NCI-H1105 treated with DMSO at 0.1 percent for 48 hours (cell line): ENCODE measurements around the gene RICTOR.

Source experiments
- DNase-seq: peaks from one replicate; lab custom pipeline; 2025; lab: John Stamatoyannopoulos, UW

RICTOR gene

DNA sequence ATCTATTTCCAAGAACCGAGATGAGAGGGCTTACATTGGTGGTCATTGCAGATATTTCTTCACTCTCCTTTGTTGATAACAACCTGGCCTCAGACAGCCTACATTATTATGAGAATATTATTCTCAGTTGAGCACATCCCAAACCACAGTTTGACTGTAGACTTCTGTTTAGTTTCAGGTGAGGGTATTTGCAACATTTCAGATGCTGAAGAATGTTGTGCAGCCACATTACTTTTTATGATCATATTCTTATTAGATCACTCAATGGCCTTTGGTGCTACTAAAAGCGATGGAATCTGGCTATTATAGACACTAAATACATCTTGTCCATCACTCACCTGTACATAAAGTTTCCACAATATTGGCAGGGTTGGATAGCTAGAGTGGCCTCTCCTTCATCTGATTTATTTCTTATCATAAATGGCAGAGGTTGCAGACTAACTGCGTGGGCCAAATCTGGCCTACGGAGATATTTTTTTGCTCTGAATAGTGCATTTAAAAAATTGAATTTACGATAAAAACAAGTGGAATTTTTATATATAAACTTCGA is 26.2 kb upstream of the RICTOR start:
- DNase-seq = no peak

GRCh38 chr5:39099831-39100230 is 25.6 kb upstream of the RICTOR start:
- DNase-seq = no peak

DNA sequence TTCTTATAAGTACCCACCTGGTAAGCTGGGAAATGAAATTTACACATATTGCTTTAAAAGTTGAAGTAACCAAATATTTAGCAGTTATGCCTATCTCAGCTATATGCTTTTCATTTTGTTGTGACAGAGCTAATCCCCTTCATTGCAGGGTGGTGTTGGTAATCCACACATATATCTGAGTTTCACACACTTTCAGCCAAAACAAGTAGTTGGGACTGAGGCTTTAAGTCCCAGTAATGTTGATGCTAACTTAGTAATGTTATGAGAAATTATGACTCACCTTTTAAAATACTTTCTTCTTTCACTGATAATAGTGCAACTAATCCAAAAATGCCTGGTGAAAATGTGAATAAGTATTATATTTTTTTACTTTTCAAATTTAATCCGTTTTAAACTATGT is 19.2 kb upstream of the RICTOR start:
- DNase-seq = no peak

- no peak for DNase-seq
Measured at GRCh38 chr5:39092581-39093351, 18.6 kb upstream of the RICTOR start.

DNA sequence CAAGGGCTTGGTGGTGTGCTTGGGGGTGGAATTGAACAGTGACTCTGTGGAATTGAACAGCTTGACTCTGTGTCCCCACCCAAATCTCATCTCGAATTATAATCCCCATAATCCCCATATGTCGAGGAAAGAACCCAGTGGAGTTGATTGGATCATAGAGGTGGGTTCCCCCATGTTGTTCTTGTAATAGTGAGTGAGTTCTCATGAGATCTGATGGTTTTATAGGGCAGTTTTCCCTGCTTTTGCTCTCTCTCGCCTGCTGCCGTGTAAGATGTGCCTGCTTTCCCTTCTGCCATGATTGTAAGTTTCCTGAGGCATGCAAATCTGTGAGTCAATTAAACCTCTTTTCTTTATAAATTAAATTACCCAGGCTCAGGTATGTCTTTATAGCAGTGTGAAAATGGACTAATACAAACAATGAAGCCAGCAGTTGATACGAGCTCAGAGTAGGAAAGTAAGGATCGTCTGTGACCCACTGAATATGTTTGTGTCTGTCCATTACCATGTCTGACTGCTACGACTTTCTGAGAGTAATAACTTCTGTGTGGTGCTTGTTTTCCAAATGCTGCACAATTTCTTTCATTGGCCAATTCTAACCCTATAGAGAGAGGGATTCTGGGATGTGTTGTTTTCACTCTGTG is 17.9 kb upstream of the RICTOR start:
- no peak for DNase-seq

DNA sequence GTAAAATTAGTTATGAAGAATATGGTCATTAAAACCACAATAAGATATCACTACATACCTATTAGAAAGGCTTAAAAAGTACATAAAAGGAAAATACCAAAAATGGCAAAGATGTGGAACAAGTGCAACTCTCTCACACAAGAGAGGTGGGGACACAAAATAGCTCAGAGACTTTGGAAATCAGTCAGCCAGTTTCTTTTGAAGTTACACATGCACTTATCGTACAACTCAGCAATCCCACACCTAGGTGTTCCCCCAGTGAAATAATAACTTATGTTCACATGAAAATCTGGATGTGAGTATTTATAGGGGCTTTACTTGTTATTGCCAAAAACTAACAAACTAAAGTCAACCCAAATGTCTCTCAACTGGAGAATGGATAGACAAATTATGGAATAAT is 9.8 kb upstream of the RICTOR start:
- no peak for DNase-seq

DNA sequence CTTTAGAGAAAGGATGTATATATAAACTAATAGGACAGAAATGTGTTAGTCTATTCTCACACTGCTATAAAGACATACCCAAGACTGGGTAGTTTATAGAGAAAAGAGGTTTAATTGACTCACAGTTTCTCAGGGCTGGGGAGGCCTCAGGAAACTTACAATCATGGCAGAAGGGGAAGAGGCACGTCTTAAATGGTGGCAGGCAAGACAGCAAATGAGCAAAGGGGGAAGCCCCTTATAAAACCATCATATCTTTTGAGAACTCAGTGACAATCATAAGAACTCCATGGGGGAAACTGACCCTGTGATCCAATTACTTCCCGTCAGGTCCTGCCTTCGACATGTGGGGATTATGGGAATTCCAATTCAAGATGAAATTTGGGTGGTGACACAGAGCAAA is 8.8 kb upstream of the RICTOR start:
- DNase-seq = no peak

- peak; percentile 41 for DNase-seq
Measured at GRCh38 chr5:39080597-39081204, 6.5 kb upstream of the RICTOR start.

DNA sequence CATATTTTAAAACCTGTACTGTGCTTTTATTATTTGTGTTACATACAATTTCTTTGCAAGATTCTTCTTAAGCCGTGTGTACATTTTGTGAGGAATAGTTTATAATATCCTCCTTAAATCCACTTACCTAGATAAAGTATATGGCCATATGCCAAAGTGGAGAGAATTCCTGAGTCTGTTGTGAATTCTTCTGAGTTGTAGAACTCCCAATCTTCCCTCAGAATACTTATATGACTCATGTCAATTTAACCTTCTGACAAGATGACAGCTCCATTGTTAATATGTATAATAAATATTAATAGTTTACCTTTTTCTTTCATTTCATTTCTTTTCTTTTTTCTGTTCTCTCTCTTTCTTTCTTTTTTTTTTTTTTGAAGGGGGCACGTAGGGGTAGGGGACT is 6.0 kb upstream of the RICTOR start:
- no peak for DNase-seq

GRCh38 chr5:39079147-39079546 is 4.9 kb upstream of the RICTOR start:
- DNase-seq = no peak

- DNase-seq = no peak
Measured at GRCh38 chr5:39076757-39077728, 2.8 kb upstream of the RICTOR start.

- no peak for DNase-seq
Measured at GRCh38 chr5:39076101-39076756, 2.0 kb upstream of the RICTOR start.

GRCh38 chr5:39073767-39074016 is 507 bp downstream of the RICTOR start:
- DNase-seq = no peak

- DNase-seq = peak; percentile 58
Measured at GRCh38 chr5:39072925-39073766, 1.1 kb downstream of the RICTOR start.

DNA sequence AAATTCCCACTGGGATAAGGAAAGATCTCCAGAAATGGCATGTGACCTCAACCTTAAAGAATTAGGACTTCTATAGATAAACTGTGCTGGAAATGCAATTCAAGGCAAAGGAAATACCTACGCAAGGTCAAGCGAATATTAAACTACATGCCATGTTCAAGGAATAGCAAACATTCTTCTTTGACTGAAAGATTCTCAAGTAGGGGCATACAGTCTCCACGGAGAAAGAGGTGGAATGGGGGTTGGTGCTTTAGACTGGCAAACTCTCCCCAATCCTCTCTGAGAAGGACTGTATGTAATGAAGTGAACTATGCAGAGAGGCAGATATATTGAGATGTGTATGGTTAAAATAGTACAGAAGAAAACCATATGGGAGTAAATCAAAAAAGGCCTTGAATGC is 6.1 kb downstream of the RICTOR start:
- no peak for DNase-seq

DNA sequence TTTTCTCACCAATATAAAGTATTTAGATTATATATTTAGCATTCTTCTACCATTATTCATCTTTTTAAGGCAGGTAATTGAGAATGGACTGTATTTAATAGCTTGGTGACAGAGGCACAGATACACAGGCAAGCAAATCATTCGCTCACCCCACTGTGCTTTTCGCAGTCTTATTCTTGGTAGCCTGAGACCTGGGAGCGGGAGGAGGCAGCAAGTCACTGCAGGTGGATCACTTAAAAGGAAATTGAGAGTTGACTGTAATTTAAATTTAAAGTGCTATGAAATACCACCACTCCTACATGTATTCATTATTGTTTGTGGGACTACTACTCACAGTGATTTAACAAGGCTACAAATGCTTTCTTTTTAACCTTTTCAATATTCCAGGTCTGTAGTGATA is 9.7 kb downstream of the RICTOR start:
- no peak for DNase-seq

DNA sequence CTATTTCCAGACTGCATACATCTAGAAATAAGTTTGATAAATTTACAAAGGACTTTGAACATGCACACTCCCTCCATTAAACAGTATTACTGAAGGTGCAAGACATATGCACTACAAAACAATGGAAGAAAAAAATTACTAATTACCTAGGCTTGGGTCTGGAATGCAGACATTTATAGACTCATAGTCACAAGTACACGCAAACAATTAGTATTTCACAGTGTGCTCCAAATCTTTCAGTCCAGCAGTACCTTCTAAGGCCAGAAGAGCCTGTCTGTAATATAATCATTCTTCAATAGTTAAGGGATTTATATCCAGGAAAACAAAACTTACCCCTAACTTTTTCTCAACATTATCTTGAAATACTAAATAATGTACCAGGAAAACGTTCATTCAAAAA is 11.2 kb downstream of the RICTOR start:
- no peak for DNase-seq

DNA sequence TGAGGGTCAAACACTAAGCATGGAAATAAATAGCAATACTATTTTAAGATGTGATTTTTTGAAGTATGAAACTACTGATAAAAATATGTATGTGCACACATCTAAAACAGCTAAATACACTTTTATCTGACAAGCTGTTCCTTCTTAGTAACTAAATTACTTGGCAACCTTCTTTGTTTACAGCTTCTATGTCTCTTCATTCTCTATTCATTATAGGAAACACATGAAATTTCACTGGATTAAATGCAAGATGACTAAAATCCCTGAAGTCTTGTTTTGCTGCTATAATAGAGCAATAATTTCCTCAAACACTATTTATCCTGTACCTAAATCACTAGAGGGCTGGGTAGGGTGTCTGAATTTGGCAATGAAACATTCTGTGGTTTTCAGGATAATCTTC is 11.7 kb downstream of the RICTOR start:
- no peak for DNase-seq

DNA sequence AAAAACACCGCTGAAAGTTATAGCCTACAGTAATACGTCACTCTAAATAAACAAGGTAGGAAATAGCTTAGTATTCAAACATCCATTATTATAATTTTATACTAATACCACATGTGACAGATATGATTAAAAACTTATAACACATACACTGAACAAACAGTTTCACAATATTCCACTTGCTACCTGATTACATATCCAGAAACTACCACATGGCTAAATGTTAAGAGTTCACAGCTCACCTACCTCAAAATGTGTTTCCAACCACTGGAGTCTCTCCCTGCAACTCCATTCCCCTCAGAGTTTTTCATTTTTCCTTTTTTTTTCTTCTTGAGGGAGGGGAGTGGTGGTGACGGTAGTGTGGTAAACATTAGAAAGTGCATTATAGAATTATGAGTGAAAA is 12.1 kb downstream of the RICTOR start:
- DNase-seq = no peak

- no peak for DNase-seq
Measured at GRCh38 chr5:39059064-39059463, 15.1 kb downstream of the RICTOR start.
